Measurements from ENCODE around the gene NPAS2.

Gene NPAS2

DNA sequence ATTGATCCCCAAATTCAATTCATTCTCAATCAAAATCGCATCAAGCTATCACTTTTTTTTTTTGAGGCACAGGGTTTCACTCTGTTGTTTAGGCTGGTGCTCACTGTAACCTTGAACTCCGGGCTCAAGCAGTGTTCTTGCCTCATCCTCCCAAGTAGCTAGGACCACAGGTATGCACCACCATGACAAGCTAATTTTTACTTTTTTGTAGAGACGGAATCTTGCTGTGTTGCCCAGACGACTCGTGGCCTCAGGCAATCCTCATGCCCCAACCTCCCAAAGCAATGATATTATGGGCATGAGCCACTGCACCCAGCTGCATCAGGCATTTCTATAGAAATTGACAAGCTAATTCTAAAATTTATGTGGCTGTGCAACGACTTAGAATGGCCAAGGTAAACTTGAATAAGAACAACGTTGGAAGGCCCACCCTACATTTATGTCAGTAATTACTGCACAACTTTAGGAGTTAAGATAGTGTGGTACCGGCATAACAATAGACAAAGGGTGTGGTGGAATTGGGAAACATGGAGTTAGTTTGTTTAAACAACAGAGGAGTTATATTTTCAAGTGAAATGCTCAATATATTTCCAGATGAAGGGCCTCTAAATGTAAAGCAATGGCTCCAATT, 78.2 kb downstream of the NPAS2 start:
- Histone ChIP-seq H4K20me1 (ENCODE audit: insufficient read depth, low read length, poor library complexity, severe bottlenecking) (no peaks in the 10 kb centered on the region), H3K36me3 (ENCODE audit: insufficient read depth, low read length) (no peaks in the 10 kb centered on the region), H2AFZ (ENCODE audit: low read length) (no peak overlapping the region), H3F3A (ENCODE audit: low read depth) (no peaks in the 10 kb centered on the region), H3K4me2 (ENCODE audit: low read depth, low read length, poor library complexity, severe bottlenecking) (no peak overlapping the region), H3K9me2 (replicated peaks; ENCODE audit: low read depth, low read length) (no peaks in the 10 kb centered on the region), H3K79me2 (ENCODE audit: insufficient read depth, low read length) (no peaks in the 10 kb centered on the region), H3K9me3 (ENCODE audit: insufficient read depth, low read depth, low read length) (no peaks in the 10 kb centered on the region), H3K9ac (ENCODE audit: low read depth, low read length, poor library complexity, severe bottlenecking) (no peak overlapping the region), H3K4me3 (ENCODE audit: low read length, poor library complexity, severe bottlenecking) (no peak overlapping the region), H3K27me3 (ENCODE audit: insufficient read depth, low read length, poor library complexity, severe bottlenecking) (no peaks in the 10 kb centered on the region), H3K4me1 (ENCODE audit: insufficient read depth, low read length, poor library complexity, severe bottlenecking) (no peaks in the 10 kb centered on the region)
- TF ChIP-seq, protein P1, sequence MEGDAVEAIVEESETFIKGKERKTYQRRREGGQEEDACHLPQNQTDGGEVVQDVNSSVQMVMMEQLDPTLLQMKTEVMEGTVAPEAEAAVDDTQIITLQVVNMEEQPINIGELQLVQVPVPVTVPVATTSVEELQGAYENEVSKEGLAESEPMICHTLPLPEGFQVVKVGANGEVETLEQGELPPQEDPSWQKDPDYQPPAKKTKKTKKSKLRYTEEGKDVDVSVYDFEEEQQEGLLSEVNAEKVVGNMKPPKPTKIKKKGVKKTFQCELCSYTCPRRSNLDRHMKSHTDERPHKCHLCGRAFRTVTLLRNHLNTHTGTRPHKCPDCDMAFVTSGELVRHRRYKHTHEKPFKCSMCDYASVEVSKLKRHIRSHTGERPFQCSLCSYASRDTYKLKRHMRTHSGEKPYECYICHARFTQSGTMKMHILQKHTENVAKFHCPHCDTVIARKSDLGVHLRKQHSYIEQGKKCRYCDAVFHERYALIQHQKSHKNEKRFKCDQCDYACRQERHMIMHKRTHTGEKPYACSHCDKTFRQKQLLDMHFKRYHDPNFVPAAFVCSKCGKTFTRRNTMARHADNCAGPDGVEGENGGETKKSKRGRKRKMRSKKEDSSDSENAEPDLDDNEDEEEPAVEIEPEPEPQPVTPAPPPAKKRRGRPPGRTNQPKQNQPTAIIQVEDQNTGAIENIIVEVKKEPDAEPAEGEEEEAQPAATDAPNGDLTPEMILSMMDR (conservative IDR thresholded peaks at IDR 0.05; ENCODE audit: low read length) = no peak
- no peak for TF ChIP-seq EZH2phosphoT487 (IDR thresholded peaks at IDR 0.05; ENCODE audit: borderline replicate concordance)

DNA sequence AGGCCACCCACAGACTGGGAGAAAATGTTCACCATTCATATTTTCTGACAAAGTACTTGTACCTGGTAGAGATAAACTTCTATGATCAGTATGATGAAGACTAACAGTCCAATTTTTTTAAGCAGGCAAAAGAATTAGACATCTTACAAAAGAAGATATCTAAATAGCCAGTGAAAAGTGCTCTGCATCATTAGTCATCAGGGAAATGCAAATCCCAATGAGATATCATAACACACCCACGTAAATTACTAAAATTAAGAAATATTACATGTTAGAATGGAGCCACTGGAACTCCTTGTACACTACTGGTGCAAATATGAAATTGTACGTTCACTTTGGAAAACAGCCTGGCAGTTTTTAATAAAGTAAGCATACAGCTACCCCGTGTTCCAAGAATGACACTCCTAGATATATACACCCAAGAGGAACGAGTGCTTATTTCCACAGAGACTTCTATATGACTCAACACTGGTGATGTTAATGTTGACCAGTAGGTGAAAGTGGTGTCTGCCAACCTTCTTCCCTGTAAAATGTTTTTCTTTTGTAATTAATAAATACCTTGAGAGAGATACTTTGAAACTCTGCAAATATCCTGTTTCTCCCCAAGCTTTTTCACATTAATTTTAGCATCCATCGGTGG, 80.3 kb downstream of the NPAS2 start:
- H4K20me1 ChIP-seq (ENCODE audit: insufficient read depth, low read length, poor library complexity, severe bottlenecking) = no peaks in the 10 kb centered on the region
- H3F3A ChIP-seq (ENCODE audit: low read depth) = no peaks in the 10 kb centered on the region
- H3K4me1 ChIP-seq (ENCODE audit: insufficient read depth, low read length, poor library complexity, severe bottlenecking) = no peaks in the 10 kb centered on the region
- H3K27me3 ChIP-seq (ENCODE audit: insufficient read depth, low read length, poor library complexity, severe bottlenecking) = peaks cover 6% of the 10 kb centered on the region
- no peak overlapping the region for H3K4me2 ChIP-seq (ENCODE audit: low read depth, low read length, poor library complexity, severe bottlenecking)
- H3K9me2 ChIP-seq (replicated peaks; ENCODE audit: low read depth, low read length) = no peaks in the 10 kb centered on the region
- TF ChIP-seq EZH2phosphoT487 (IDR thresholded peaks at IDR 0.05; ENCODE audit: borderline replicate concordance) = no peak
- TF ChIP-seq, protein P1 (conservative IDR thresholded peaks at IDR 0.05; ENCODE audit: low read length) = no peak
- H3K9ac ChIP-seq (ENCODE audit: low read depth, low read length, poor library complexity, severe bottlenecking) = no peak overlapping the region
- no peaks in the 10 kb centered on the region for H3K9me3 ChIP-seq (ENCODE audit: insufficient read depth, low read depth, low read length)
- H3K36me3 ChIP-seq (ENCODE audit: insufficient read depth, low read length) = no peaks in the 10 kb centered on the region
- H3K4me3 ChIP-seq (ENCODE audit: low read length, poor library complexity, severe bottlenecking) = no peak overlapping the region
- no peaks in the 10 kb centered on the region for H3K79me2 ChIP-seq (ENCODE audit: insufficient read depth, low read length)
- no peak overlapping the region for H2AFZ ChIP-seq (ENCODE audit: low read length)

DNA sequence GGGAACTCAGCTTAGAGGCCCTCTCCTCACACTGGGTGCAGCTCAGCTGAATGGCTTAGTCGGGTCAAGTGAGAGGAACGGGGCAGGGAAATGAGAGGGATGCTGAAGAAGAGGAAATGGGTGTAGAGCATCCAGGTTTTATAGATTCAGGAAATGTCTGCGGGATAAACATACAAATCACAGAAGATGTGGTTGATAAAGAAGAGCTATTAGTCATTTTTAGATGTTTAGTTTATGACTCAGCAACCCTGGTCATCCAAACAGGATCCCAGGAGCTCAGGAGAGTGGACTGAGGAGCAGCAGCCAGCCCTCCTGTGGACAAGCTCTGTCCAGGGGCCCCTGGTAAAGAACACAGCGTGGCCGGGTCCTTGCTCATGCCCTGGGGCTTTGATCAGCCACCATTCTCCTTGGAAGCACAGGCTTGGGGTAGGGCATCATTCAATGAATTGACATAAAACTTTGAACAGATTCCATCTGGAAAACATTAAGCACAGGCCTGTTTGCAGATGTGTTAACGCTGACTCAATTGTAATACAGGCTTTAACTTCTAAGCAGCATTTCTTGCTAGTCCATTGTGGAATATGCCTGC, 83.0 kb downstream of the NPAS2 start:
- Histone ChIP-seq H3K9me2 (replicated peaks; ENCODE audit: low read depth, low read length) (no peaks in the 10 kb centered on the region), H3K9ac (ENCODE audit: low read depth, low read length, poor library complexity, severe bottlenecking) (no peak overlapping the region), H2AFZ (ENCODE audit: low read length) (no peak overlapping the region), H3K4me3 (ENCODE audit: low read length, poor library complexity, severe bottlenecking) (no peak overlapping the region), H4K20me1 (ENCODE audit: insufficient read depth, low read length, poor library complexity, severe bottlenecking) (no peaks in the 10 kb centered on the region), H3K9me3 (ENCODE audit: insufficient read depth, low read depth, low read length) (no peaks in the 10 kb centered on the region), H3K4me2 (ENCODE audit: low read depth, low read length, poor library complexity, severe bottlenecking) (no peak overlapping the region), H3K27me3 (ENCODE audit: insufficient read depth, low read length, poor library complexity, severe bottlenecking) (peaks cover 7% of the 10 kb centered on the region), H3K4me1 (ENCODE audit: insufficient read depth, low read length, poor library complexity, severe bottlenecking) (no peaks in the 10 kb centered on the region), H3K79me2 (ENCODE audit: insufficient read depth, low read length) (no peaks in the 10 kb centered on the region), H3K36me3 (ENCODE audit: insufficient read depth, low read length) (no peaks in the 10 kb centered on the region), H3F3A (ENCODE audit: low read depth) (no peaks in the 10 kb centered on the region)
- TF ChIP-seq, protein P1 (conservative IDR thresholded peaks at IDR 0.05; ENCODE audit: low read length) = no peak
- TF ChIP-seq EZH2phosphoT487 (IDR thresholded peaks at IDR 0.05; ENCODE audit: borderline replicate concordance) = no peak

Measured in Loucy (cell line).